ENCODE results near the gene OASL.

DNA sequence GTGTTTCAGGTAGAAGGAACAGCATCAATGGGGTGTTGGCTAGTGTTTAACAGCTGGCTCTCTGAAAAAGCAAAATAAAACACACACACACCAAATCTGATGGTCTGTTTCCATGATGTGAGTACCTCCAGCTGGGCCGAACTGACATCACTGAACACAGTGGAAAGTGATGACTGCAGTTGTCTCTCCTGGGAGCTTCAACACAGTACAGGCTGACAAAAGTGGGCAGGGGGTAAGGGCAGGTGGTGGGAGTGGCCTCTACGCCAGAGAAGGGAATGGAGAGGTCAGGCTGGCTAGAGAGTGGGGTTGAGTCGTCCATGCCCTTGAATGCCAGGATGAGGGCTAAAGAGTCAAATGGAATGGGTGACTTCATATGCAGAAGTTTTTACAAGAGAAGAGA lies 68.7 kb downstream of the OASL start:
- TF ChIP-seq, protein P1, sequence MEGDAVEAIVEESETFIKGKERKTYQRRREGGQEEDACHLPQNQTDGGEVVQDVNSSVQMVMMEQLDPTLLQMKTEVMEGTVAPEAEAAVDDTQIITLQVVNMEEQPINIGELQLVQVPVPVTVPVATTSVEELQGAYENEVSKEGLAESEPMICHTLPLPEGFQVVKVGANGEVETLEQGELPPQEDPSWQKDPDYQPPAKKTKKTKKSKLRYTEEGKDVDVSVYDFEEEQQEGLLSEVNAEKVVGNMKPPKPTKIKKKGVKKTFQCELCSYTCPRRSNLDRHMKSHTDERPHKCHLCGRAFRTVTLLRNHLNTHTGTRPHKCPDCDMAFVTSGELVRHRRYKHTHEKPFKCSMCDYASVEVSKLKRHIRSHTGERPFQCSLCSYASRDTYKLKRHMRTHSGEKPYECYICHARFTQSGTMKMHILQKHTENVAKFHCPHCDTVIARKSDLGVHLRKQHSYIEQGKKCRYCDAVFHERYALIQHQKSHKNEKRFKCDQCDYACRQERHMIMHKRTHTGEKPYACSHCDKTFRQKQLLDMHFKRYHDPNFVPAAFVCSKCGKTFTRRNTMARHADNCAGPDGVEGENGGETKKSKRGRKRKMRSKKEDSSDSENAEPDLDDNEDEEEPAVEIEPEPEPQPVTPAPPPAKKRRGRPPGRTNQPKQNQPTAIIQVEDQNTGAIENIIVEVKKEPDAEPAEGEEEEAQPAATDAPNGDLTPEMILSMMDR (IDR thresholded peaks at IDR 0.05): no peak
- TF ChIP-seq EP300 (IDR thresholded peaks at IDR 0.05; ENCODE audit: low read depth) (no peak), POLR2AphosphoS5 (IDR thresholded peaks at IDR 0.05) (no peak), POLR2A (IDR thresholded peaks at IDR 0.05) (no peak)
